Measurements from ENCODE around the gene DMXL2.
A peak's percentile ranks its signal among the peaks of the same experiment; 100 is the strongest.
"Not testable (repeated sequence)": the region's sequence is repeated elsewhere in the genome, so short reads cannot be mapped to it uniquely, and the experiment has no call there.

The DMXL2 gene

DNA sequence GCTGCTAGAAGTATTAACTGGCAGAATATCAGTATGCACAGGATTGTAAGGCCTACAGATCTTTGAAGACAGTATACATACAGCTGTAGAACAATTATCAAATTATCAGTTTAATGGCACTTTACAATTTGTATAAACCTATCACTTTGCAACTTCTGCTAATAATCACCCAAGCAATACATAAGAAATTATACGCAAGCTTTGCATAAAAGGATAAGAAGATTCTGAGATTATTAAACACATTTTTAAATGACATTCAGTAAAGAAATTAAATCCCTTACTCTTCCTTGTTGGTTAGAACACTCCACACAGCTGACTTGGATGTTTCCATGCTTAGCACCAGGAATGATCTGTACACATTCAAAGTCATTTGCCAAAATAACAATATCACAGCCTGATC, 46.8 kb downstream of the DMXL2 start:
- TF ChIP-seq, protein P1, sequence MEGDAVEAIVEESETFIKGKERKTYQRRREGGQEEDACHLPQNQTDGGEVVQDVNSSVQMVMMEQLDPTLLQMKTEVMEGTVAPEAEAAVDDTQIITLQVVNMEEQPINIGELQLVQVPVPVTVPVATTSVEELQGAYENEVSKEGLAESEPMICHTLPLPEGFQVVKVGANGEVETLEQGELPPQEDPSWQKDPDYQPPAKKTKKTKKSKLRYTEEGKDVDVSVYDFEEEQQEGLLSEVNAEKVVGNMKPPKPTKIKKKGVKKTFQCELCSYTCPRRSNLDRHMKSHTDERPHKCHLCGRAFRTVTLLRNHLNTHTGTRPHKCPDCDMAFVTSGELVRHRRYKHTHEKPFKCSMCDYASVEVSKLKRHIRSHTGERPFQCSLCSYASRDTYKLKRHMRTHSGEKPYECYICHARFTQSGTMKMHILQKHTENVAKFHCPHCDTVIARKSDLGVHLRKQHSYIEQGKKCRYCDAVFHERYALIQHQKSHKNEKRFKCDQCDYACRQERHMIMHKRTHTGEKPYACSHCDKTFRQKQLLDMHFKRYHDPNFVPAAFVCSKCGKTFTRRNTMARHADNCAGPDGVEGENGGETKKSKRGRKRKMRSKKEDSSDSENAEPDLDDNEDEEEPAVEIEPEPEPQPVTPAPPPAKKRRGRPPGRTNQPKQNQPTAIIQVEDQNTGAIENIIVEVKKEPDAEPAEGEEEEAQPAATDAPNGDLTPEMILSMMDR (IDR thresholded peaks at IDR 0.05), result no peak
- no peak for DNase-seq
- peaks cover 5% of the 10 kb centered on the region for H3K27me3 Mint-ChIP-seq (ENCODE audit: low read depth, poor library complexity)
- H3K27ac Mint-ChIP-seq, result no peak overlapping the region
- peaks cover 12% of the 10 kb centered on the region for H3K4me1 Mint-ChIP-seq
- peaks cover 29% of the 10 kb centered on the region for H3K9me3 Mint-ChIP-seq
- H3K36me3 Mint-ChIP-seq (ENCODE audit: low read depth), result peaks cover 40% of the 10 kb centered on the region
- no peak overlapping the region for H3K4me3 Mint-ChIP-seq

DNA sequence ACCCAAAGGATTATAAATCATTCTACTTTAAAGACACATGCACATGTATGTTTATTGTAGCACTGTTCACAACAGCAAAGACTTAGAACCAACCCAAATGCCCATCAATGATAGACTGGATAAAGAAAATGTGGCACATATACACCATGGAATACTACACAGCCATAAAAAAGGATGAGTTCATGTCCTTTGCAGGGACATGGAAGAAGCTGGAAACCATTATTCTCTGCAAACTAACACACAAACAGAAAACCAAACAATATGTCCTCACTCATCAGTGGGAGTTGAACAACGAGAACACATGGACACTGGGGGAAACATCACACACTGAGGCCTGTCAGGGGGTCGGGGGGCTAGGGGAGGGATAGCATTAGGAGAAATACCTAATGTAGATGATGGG, 49.2 kb downstream of the DMXL2 start:
- H3K27me3 Mint-ChIP-seq (ENCODE audit: low read depth, poor library complexity); H3K27ac Mint-ChIP-seq; DNase-seq; H3K4me3 Mint-ChIP-seq: not testable (repeated sequence)
- Mint-ChIP-seq H3K36me3 (ENCODE audit: low read depth) (peaks cover 49% of the 10 kb centered on the region), H3K9me3 (peaks cover 37% of the 10 kb centered on the region), H3K4me1 (peaks cover 26% of the 10 kb centered on the region)

- H3K4me3 Mint-ChIP-seq, result peak overlapping the region; percentile 56
- H3K27me3 Mint-ChIP-seq (ENCODE audit: low read depth, poor library complexity), result not testable (repeated sequence)
- DNase-seq, result peak; percentile 16
Measured at GRCh38 chr15:51568939-51569784, 53.4 kb downstream of the DMXL2 start.

DNA sequence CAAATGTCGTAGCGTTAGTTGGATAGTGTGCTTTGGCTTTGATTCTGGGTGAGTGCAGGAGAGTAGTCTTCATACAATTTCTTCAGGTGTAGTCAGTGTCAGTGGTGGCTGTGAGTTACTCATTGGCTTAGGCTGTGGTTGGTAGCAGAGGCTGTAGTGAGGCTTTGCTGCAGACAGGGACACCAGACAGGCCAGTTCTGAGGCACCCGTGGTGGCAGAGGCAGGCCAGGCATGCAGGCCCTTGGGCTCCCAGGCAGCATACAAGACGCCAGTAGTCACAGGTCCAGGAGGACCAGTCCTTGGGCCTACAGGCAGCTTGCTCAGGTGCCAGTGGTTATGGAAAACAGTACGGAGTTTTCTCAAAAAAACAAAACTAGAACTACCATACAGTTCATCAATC, 61.3 kb downstream of the DMXL2 start:
- Mint-ChIP-seq H3K4me1 (peaks cover 7% of the 10 kb centered on the region), H3K27ac (peak overlapping the region; percentile 6), H3K36me3 (ENCODE audit: low read depth) (no peaks in the 10 kb centered on the region), H3K9me3 (no peaks in the 10 kb centered on the region), H3K4me3 (no peak overlapping the region), H3K27me3 (ENCODE audit: low read depth, poor library complexity) (no peaks in the 10 kb centered on the region)
- TF ChIP-seq, protein P1 (IDR thresholded peaks at IDR 0.05), result no peak
- DNase-seq, result no peak

More at GRCh38 chr15:51568939-51569784, 53.4 kb downstream of the DMXL2 start:
- H3K4me1 Mint-ChIP-seq, result peaks cover 23% of the 10 kb centered on the region
- peaks cover 40% of the 10 kb centered on the region for H3K36me3 Mint-ChIP-seq (ENCODE audit: low read depth)
- peaks cover 34% of the 10 kb centered on the region for H3K9me3 Mint-ChIP-seq
- peak overlapping the region; percentile 84 for H3K27ac Mint-ChIP-seq

GRCh38 chr15:51558876-51559275, 63.7 kb downstream of the DMXL2 start:
- Mint-ChIP-seq H3K4me1 (peaks cover 7% of the 10 kb centered on the region), H3K36me3 (ENCODE audit: low read depth) (peaks cover 5% of the 10 kb centered on the region), H3K4me3 (no peak overlapping the region), H3K9me3 (no peaks in the 10 kb centered on the region), H3K27me3 (ENCODE audit: low read depth, poor library complexity) (no peaks in the 10 kb centered on the region), H3K27ac (no peak overlapping the region)
- TF ChIP-seq, protein P1 (IDR thresholded peaks at IDR 0.05), result no peak
- DNase-seq, result no peak

DNA sequence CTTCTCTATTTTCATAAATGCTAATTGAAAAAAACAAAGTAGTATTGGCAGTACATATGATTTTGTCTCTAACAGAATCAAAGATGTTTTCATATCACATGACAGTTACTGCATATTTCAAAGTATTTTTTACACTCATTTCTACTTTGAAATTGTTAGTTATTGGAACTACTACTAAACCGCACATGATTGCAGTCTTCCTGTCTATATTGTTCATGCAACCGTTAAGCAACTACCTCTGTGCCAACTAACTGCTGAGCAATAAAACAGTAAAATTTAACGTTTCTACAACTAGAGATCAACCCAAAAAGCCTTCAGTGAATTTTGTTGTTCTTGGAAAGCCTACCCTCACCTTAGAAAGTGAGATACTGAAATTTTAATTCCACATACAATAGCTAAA, 64.2 kb downstream of the DMXL2 start:
- Mint-ChIP-seq H3K4me3 (no peak overlapping the region), H3K27ac (no peak overlapping the region)

More for the DNA sequence above, 64.2 kb downstream of the DMXL2 start:
- H3K27me3 Mint-ChIP-seq (ENCODE audit: low read depth, poor library complexity), result no peaks in the 10 kb centered on the region
- peaks cover 7% of the 10 kb centered on the region for H3K4me1 Mint-ChIP-seq
- DNase-seq, result no peak
- peaks cover 5% of the 10 kb centered on the region for H3K36me3 Mint-ChIP-seq (ENCODE audit: low read depth)
- TF ChIP-seq, protein P1 (IDR thresholded peaks at IDR 0.05), result no peak
- no peaks in the 10 kb centered on the region for H3K9me3 Mint-ChIP-seq

All from nephron progenitor cell (in vitro differentiated cells).